Adrenal gland (tissue), 12 donors: Measurements from ENCODE around the gene ARHGAP21. TPM values are rescaled to one million over a fixed set of nuclear protein-coding genes. Genes with fewer than 3 reads are reported as not detected.

Source experiments
- DNase-seq, 7 donors: peaks; one replicate each; pipeline ENCODE4 v3.0.0-alpha.2; 2019 to 2020
- H3K27ac ChIP-seq, 5 donors: fragments of 200-600 bp; sonication (generic) in 4 of 5; 1 replicate in 3 of 5; 2 replicates in 2 of 5; pipeline versions ENCODE4 v1.5.1 to v1.8.0; 2016 to 2020; ENCODE audit warnings: mild to moderate bottlenecking in 1 of 5
- H3K27me3 ChIP-seq: fragments of 200-600 bp; 2 replicates; pipeline ENCODE4 v1.8.0; 2021
- H3K36me3 ChIP-seq, 2 donors: fragments of 200-600 bp; replicated peaks in 1 of 2; 1 replicate in 1 of 2; 2 replicates in 1 of 2; pipeline versions ENCODE4 v1.5.1 to v1.8.0; 2018 to 2022
- H3K4me1 ChIP-seq, 2 donors: fragments of 200-600 bp; replicated peaks in 1 of 2; 1 replicate in 1 of 2; 2 replicates in 1 of 2; pipeline versions ENCODE4 v1.5.1 to v1.8.0; 2018 to 2021
- H3K4me3 ChIP-seq, 4 donors: fragments of 200-600 bp; sonication (generic) in 3 of 4; one replicate each; pipeline ENCODE4 v1.5.1; 2016 to 2018
- H3K9me3 ChIP-seq, 3 donors: fragments of 200-600 bp; sonication (generic) in 1 of 3; replicated peaks in 1 of 3; 1 replicate in 2 of 3; 2 replicates in 1 of 3; pipeline versions ENCODE4 v1.5.1 to v1.8.0; 2016 to 2021
- CTCF ChIP-seq, 6 experiments: fragments of 450-650 bp in 4 of 6; fragments of 200-600 bp in 2 of 6; sonication (generic) in 1 of 6; IDR thresholded peaks; 1 replicate in 5 of 6; 2 replicates in 1 of 6; pipeline versions ENCODE4 v1.5.1 to v1.8.0; 2016 to 2021; ENCODE audit warnings: antibody characterized with exemption in 6 of 6, mild to moderate bottlenecking in 2 of 6, moderate library complexity in 1 of 6
- POLR2A ChIP-seq, 2 donors: fragments of 450-650 bp; IDR thresholded peaks; one replicate each; pipeline ENCODE4 v1.6.1; 2017; ENCODE audit warnings: antibody characterized with exemption in 2 of 2, mild to moderate bottlenecking in 2 of 2, moderate library complexity in 1 of 2
- WGBS, 4 donors: extraction: QIAGEN DNeasy Blood & Tissue Kit in 2 of 4; methylation state at CpG; one replicate each; pipeline versions ENCODE4 v1.1.5 to v1.1.7; 2013 to 2017; 5-methylcytosine and 5-hydroxymethylcytosine counted together
- intact Hi-C, 2 donors: fragments of 100-400 bp; cut with DNase I; formaldehyde crosslinking; loops; one replicate each; pipeline versions ENCODE4 v1.14.1 to v1.15.0; 2022 to 2023
- polyA plus RNA-seq, 3 donors: library from polyadenylated mRNA; stranded (reverse); fragments of 200-250 nt in 2 of 3; fragments of 350-450 nt in 1 of 3; fragmentation: Illumina TruSeq in 1 of 3; extraction: RNeasy Lipid Tissue Mini Kit (QIAGEN cat#74804) in 1 of 3; gene quantifications; one replicate each; pipeline ENCODE4 v1.2.3, GENCODE V29; 2013 to 2014
- total RNA-seq, 9 donors: library from RNA; depleted of rRNA in 4 of 9; stranded (reverse); fragments of >200 nt in 4 of 9; fragments of 120-200 nt in 1 of 9; fragmentation: NEBNext Ultra II Directional in 1 of 9; extraction: Animal tissue kit (Norgen Biotek cat#: 25700) in 1 of 9; gene quantifications; one replicate each; pipeline versions ENCODE4 v1.1.0 to v1.2.4, GENCODE V29; 2013 to 2023
- donor health status: healthy with polysubstance abuse.
- donor health status: Bipolar disorder and iron deficiency.
- donor health status: DM: yes; HTN: yes; CAD: no.
- donor health status: DM: no; HTN: no; CAD: no.
- donor health status: DM: no; HTN: no; CAD: no.
- donor health status: DM: yes; HTN: yes; CAD: no.

ARHGAP21 gene
- total and polyA plus RNA-seq, 12 donors = 45.2 to 160 (median 107) TPM

- Histone ChIP-seq H3K9me3 (no peaks in the 10 kb centered on the region), H3K4me1 (peaks cover 0 to 7% of the 10 kb centered on the region in 2 donors), H3K27ac (no peak overlapping the region), H3K27me3 (no peaks in the 10 kb centered on the region), H3K36me3 (peaks cover 0 to 4% of the 10 kb centered on the region in 2 donors), H3K4me3 (no peak overlapping the region)
- TF ChIP-seq POLR2A (IDR thresholded peaks at IDR 0.05) (no peak), CTCF (IDR thresholded peaks at IDR 0.05) (no peak)
- intact Hi-C loops = no loop called here
- 94 to 100% (median 97%) methylated on average over 1 of the region's 1 CpG for WGBS, 4 donors
- DNase-seq = no peak
These were observed 144.2 kb downstream of the ARHGAP21 start for GRCh38 chr10:24579448-24579847.

GRCh38 chr10:24575481-24576002 is 148.1 kb downstream of the ARHGAP21 start:
- Histone ChIP-seq H3K27ac (no peak overlapping the region), H3K27me3 (no peaks in the 10 kb centered on the region), H3K9me3 (no peaks in the 10 kb centered on the region), H3K4me1 (peaks cover 0 to 9% of the 10 kb centered on the region in 2 donors), H3K36me3 (no peaks in the 10 kb centered on the region), H3K4me3 (no peak overlapping the region)
- intact Hi-C loops = no loop called here
- 84 to 89% (median 86%) methylated on average over 10 of the region's 10 CpGs for WGBS, 4 donors
- TF ChIP-seq CTCF (IDR thresholded peaks at IDR 0.05) = no peak
- TF ChIP-seq POLR2A (IDR thresholded peaks at IDR 0.05) = no peak
- DNase-seq = no peak

- H3K4me1 ChIP-seq = peaks cover 0 to 9% of the 10 kb centered on the region in 2 donors
- no peak for TF ChIP-seq POLR2A (IDR thresholded peaks at IDR 0.05)
- no peak for TF ChIP-seq CTCF (IDR thresholded peaks at IDR 0.05)
- WGBS, 4 donors = 60 to 81% (median 76%) methylated on average over 3 of the region's 3 CpGs
- no peaks in the 10 kb centered on the region for H3K27me3 ChIP-seq
- DNase-seq = no peak
- H3K27ac ChIP-seq = no peak overlapping the region
- no peak overlapping the region for H3K4me3 ChIP-seq
- no peaks in the 10 kb centered on the region for H3K9me3 ChIP-seq
- no peaks in the 10 kb centered on the region for H3K36me3 ChIP-seq
- intact Hi-C loops = no loop called here
These were observed 149.0 kb downstream of the ARHGAP21 start for GRCh38 chr10:24574578-24575155.

GRCh38 chr10:24574161-24574560 is 149.5 kb downstream of the ARHGAP21 start:
- DNase-seq = no peak
- Histone ChIP-seq H3K9me3 (no peaks in the 10 kb centered on the region), H3K27me3 (no peaks in the 10 kb centered on the region), H3K4me3 (no peak overlapping the region), H3K27ac (no peak overlapping the region), H3K36me3 (no peaks in the 10 kb centered on the region), H3K4me1 (peaks cover 0 to 9% of the 10 kb centered on the region in 2 donors)
- intact Hi-C loops = no loop called here
- WGBS, 4 donors = 84 to 86% (median 84%) methylated on average over 9 of the region's 9 CpGs
- TF ChIP-seq POLR2A (IDR thresholded peaks at IDR 0.05) = no peak
- no peak for TF ChIP-seq CTCF (IDR thresholded peaks at IDR 0.05)
